ENCODE results near the gene KDELR1. TPM values are rescaled to one million over a fixed set of nuclear protein-coding genes. Genes with fewer than 3 reads are reported as not detected.

Gene KDELR1
- total and polyA plus RNA-seq, 2 experiments from 2014 or later, result 159 to 186 TPM

DNA sequence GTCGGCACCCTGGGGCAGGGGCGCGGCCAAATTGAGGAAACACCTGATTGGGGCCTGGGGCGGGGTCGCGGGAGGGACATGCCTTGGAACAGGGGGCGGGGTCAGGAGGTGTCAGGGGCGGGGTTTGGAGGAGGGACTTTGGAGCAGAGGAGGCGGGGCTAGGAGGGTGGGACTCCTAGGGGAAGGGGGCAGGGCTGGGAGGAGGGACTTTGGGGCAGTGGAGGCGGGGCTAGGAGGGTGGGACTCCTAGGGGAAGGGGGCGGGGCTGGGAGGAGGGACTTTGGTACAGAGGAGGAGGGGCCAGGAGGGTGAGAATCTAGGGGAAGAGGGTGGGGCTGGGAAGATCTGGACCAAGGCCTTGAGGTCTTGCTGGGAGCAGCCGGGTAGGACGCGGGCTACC is 24.0 kb upstream of the KDELR1 start:
- Histone ChIP-seq H3K4me3 (no peak overlapping the region), H3K4me1 (ENCODE audit: low read depth) (peaks cover 8% of the 10 kb centered on the region), H3K9me3 (ENCODE audit: low read depth) (no peaks in the 10 kb centered on the region), H3K36me3 (no peaks in the 10 kb centered on the region), H3K27ac (no peak overlapping the region), H3K27me3 (no peaks in the 10 kb centered on the region)
- TF ChIP-seq, protein P1, sequence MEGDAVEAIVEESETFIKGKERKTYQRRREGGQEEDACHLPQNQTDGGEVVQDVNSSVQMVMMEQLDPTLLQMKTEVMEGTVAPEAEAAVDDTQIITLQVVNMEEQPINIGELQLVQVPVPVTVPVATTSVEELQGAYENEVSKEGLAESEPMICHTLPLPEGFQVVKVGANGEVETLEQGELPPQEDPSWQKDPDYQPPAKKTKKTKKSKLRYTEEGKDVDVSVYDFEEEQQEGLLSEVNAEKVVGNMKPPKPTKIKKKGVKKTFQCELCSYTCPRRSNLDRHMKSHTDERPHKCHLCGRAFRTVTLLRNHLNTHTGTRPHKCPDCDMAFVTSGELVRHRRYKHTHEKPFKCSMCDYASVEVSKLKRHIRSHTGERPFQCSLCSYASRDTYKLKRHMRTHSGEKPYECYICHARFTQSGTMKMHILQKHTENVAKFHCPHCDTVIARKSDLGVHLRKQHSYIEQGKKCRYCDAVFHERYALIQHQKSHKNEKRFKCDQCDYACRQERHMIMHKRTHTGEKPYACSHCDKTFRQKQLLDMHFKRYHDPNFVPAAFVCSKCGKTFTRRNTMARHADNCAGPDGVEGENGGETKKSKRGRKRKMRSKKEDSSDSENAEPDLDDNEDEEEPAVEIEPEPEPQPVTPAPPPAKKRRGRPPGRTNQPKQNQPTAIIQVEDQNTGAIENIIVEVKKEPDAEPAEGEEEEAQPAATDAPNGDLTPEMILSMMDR (IDR thresholded peaks at IDR 0.05; ENCODE audit: low read depth, low read length), result no peak
- peak; percentile 57 to 66 for DNase-seq (ENCODE audit: low read depth in 1 of 2, low spot score in 1 of 2)

DNA sequence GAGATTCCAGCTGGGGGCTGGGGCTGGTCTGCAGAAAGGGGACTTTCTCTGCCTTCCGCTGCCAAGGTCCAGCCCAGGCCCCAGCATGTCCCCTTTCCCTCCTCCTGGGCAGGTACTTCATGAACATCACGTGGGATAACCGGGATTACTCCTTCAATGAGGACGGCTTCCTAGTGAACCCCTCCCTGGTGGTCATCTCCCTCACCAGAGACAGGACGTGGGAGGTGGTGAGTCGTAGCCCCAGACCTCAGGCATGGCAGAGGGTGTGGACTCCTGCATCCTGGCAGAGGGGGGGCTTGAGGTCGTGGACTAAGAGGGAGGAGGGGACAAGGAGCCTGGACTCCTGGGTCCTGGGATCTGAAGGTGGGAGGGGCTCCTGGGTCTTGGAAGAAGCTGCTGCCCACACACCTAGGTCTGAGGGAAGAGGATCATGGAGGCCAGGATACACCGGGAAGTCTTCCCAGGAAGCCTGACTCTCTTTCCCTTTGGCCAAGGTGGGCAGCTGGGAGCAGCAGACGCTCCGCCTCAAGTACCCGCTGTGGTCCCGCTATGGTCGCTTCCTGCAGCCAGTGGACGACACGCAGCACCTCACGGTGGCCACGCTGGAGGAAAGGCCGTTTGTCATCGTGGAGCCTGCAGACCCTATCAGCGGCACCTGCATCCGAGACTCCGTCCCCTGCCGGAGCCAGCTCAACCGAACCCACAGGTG is 22.7 kb upstream of the KDELR1 start:
- Histone ChIP-seq H3K9me3 (ENCODE audit: low read depth) (no peaks in the 10 kb centered on the region), H3K27ac (no peak overlapping the region), H3K4me1 (ENCODE audit: low read depth) (peaks cover 8% of the 10 kb centered on the region), H3K36me3 (no peaks in the 10 kb centered on the region), H3K27me3 (no peaks in the 10 kb centered on the region), H3K4me3 (no peak overlapping the region)
- TF ChIP-seq, protein P1 (IDR thresholded peaks at IDR 0.05; ENCODE audit: low read depth, low read length), result no peak
- DNase-seq (ENCODE audit: low read depth in 1 of 2, low spot score in 1 of 2), result no peak

DNA sequence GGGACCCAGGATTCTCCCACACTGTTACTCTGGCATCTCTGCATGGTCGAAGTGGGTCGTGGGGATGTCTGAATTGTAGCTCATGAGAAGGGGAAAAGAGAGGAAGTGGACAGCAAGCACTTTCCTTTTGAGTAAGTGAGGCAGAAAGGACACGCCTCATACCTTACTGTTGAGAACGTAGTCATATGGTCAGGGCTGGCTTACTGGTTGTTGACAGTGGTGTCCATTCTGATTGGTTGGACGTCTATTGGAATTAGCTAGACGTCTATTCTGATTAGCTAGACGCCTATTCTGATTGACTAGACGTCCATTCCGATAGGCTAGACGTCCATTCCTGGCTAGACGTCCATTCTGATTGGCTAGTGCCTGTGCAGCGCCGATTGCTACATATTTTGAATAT is 14.5 kb upstream of the KDELR1 start:
- no peak for DNase-seq (ENCODE audit: low read depth in 1 of 2, low spot score in 1 of 2)
- H3K27me3 ChIP-seq, result no peaks in the 10 kb centered on the region
- H3K9me3 ChIP-seq (ENCODE audit: low read depth), result no peaks in the 10 kb centered on the region
- H3K4me1 ChIP-seq (ENCODE audit: low read depth), result no peaks in the 10 kb centered on the region
- no peaks in the 10 kb centered on the region for H3K36me3 ChIP-seq
- TF ChIP-seq, protein P1 (IDR thresholded peaks at IDR 0.05; ENCODE audit: low read depth, low read length), result no peak
- no peak overlapping the region for H3K4me3 ChIP-seq
- H3K27ac ChIP-seq, result no peak overlapping the region

DNA sequence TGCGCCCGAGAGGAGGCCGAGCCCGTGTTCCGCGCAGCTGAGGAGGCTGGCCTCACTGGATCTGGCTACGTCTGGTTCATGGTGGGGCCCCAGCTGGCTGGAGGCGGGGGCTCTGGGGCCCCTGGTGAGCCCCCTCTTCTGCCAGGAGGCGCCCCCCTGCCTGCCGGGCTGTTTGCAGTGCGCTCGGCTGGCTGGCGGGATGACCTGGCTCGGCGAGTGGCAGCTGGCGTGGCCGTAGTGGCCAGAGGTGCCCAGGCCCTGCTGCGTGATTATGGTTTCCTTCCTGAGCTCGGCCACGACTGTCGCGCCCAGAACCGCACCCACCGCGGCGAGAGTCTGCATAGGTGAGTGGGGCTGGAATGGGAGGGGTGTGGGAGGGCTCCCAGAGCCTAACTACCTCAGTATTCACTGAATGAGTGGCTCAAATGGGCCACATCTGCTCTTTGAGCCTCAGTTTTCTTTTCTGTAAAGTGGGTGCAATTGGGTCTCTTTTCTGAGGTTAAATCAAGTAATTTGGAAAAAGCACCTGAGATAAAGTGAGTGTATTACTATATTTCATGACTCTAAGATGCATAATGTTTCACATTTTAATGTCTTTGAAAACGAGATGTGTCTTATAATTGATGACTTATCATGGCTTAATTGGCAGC is 13.8 kb upstream of the KDELR1 start:
- Histone ChIP-seq H3K27me3 (no peaks in the 10 kb centered on the region), H3K27ac (no peak overlapping the region), H3K9me3 (ENCODE audit: low read depth) (no peaks in the 10 kb centered on the region), H3K4me3 (no peak overlapping the region), H3K4me1 (ENCODE audit: low read depth) (no peaks in the 10 kb centered on the region), H3K36me3 (no peaks in the 10 kb centered on the region)
- no peak for DNase-seq (ENCODE audit: low read depth in 1 of 2, low spot score in 1 of 2)
- TF ChIP-seq, protein P1 (IDR thresholded peaks at IDR 0.05; ENCODE audit: low read depth, low read length), result no peak

DNA sequence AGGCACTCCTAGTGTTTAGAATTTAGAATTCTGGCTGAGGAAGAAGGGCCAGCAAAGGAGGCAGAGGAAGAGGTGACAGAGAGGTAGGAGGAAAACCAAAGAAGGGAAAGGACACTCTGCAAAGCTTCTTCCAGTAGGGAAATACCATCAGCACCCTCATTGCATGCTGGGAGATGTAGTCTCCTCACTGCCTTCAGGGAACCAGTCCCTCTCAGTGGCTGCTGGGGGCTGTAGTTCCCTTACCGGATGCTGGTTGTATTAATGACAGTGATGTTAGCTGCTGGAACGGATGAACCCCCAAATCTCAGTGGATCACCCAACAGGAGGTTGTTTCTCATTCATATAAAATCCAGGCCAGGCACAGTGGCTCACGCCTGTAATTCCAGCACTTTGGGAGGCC is 12.3 kb upstream of the KDELR1 start:
- no peaks in the 10 kb centered on the region for H3K27me3 ChIP-seq
- TF ChIP-seq, protein P1 (IDR thresholded peaks at IDR 0.05; ENCODE audit: low read depth, low read length), result no peak
- no peaks in the 10 kb centered on the region for H3K4me1 ChIP-seq (ENCODE audit: low read depth)
- no peaks in the 10 kb centered on the region for H3K36me3 ChIP-seq
- no peaks in the 10 kb centered on the region for H3K9me3 ChIP-seq (ENCODE audit: low read depth)
- no peak overlapping the region for H3K4me3 ChIP-seq
- peak; percentile 77 for DNase-seq (ENCODE audit: low read depth in 1 of 2, low spot score in 1 of 2)
- H3K27ac ChIP-seq, result no peak overlapping the region
